Stimulated activated CD4-positive, alpha-beta T cell treated with anti-CD3 and anti-CD28 coated beads, TNF-alpha, amount 100 ng/mL, for 4 hours (primary cell): ENCODE data around the gene RFC2.

Experiments used
- DNase-seq, 3 experiments: peaks; one replicate each; pipeline ENCODE4 v3.0.0-alpha.2; 2020; ENCODE audit warnings: low read depth in 3 of 3

RFC2 gene

DNA sequence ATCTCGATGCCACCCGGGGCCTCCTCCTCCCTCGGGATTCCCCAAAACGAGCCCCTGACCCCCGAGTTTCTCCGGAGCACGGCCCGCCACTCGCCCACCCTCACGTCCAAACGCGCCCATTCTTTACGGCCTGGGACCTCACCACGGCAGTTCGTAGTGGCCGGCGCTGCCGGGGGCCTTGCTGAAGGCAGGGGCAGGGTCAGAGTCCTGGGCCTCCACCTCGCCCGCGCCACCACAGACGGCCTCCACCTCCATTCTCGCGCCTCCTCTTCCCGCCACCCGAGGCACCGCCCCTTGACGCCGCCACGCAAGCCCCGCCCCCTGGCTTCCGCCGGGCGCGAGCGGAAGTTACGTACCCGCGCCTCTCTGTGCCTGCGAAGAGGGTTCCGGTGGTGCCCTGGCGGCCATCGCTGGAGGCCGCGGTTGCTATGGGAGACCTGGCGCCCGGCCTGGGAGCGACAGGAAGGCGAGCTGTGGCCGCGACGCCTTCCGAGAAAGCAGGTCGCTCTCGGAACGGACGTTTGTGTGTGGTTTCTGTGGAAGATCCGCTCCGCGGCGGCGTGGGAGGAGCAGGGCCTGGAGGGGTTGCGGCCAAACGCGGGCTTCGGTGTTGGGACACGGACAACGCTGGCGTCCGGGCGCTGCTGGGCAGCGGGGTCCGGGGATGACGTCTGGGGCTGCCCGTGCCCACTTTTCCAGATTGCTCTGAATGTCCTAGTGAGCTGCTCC, at the start of gene RFC2:
Gene RFC2 (minus strand): TSS at position 271 of the 729 bp plus-strand sequence. CDS start 16 bp downstream, at position 255.
- peak; percentile 93 to 96 (median 94) for DNase-seq

DNA sequence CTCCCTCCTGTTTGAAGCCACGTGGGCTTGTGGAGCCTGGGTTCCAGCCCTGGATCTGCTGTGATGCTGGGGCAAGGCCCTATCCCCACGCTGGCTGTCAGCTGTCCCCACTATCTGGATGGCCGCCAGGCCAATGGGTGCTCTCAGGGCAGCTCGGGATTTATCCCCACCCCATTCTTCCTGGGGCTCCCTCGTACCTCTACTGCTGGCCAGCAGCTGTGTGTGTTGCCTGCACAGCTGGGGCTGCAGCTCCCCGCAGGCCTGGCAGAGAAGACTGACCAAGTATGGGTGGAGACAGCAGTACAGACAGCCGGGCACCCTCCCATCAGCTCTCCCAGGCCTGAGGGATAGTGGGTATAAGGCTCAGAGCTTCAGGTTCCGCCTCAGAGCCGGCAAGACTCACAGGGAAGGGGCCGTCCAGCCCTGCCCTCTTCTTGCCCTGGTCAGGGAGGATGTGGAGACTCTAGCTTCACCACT, 48.6 kb upstream of the RFC2 start:
- no peak for DNase-seq

DNA sequence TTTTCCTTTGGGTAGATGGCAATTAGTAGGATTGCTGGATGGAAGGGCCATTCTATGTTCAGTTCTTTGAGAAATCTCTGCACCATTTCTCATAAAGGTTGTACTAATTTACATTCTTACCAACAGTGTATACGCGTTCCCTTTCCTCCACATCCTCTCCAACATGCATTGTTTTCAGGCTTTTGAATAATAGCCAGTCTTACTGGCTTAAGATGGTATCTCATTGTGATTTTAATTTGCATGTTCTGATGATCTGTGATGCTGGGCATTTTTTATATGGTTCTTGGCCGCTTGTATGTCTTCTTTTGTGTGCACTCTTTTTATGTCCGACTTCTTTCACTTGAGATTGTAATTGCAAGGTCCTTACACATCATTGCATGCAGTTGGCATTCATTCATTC, 46.7 kb upstream of the RFC2 start:
- DNase-seq, result no peak

DNA sequence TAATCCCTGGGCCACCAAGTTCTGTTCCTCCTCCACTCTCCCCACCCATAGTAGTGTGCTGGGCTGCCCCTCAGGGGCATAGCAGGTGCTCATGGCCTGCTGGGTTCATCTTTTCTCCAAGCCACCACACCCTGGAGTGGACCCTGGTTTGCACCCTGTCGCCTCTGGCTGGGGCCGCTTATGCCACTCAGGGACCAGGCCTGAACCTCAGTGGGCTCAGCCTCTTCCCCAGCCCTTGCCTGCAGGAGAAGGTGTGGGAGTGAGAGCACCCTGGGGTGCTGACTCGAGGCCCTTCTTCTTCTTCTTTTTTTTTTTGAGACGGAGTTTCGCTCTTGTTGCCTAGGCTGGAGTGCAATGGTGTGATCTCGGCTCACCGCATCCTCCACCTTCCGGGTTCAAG, 45.2 kb upstream of the RFC2 start:
- DNase-seq, result no peak

DNA sequence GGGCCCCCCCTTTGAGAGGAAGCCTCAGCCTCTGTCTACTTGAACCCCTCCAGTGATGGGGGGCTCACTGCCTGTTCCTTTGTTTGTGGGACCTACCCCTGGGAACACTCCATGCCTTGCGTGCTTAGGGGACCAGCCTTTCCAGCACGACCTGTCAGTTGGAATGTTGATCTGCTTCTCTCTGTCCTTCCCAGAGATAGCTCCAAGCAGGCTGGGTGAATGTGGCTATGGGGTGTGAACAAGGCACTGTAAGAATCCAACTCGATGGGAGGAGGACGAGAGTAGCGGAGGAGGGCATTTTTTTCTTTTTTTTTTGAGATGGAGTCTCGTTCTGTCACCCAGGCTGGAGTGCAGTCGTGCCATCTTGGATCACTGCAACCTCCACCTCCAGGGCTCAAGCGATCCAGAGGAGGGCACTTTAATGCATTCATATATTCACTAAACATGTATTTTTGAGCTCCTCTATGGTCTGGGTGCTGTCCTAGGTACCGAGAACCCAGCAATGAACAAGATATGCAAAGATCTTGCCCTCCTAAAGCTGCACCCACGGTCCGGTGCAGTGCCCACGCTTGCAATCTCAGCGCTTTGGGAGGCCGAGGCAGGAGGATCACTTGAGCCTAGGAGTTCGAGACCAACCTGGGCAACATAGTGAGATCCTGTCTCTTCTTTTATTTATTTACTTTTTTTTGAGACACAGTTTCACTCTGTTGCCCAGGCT, 43.5 kb upstream of the RFC2 start:
- no peak for DNase-seq

DNA sequence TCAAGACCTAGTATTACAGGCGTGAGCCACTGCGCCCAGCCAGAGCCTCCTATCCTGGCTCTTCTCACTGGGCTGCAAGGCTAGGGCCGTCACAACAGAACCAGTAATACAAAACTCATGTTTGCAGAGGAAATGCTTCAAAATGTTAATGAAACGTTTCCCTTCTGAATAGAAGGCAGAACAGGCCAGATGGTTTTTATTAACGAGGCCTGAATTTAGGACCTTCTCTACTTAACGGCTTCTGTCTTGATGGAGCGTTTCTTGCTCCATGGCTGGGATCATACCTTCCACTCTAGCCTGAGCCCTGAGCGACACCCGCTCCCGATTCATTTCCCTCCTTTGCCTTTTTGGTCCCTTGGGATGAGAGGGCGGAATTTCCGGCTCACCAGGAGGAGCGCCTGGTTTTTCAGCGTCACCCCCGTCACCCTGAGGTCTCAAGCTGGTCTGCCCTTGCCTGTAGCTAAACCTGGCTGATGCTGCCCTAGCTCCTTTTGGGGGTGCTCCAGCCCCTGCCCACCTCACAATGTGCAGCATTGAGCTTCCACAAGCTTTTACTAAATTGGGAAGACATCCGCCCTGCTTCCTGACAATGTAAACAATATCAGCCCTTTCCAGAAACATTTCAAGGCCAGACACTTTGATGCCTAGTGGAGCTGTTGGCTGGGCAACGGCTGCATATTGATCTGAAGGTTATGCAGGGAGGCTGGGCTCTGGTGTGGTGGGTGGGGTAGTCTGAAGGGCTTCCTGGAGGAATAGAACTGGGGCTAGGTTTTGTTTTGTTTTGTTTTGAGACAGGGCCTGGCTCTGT, 40.2 kb upstream of the RFC2 start:
- no peak for DNase-seq

DNA sequence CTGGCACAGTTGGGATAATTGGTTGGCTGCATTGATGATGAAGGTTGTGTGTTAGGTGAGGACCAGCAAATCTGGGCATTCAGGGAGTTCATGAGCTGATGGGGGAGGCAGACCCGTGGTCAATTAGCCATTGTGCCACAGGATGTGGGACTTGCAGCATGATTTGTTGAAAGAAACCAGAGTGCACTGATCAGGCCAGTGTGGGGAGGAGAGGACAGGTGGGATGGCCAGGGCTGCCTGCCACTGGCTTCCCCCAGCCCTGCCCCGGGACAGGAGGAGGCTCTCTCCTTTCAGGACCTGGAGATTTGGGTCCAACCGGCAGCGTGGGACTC, 39.3 kb upstream of the RFC2 start:
- DNase-seq, result no peak

DNA sequence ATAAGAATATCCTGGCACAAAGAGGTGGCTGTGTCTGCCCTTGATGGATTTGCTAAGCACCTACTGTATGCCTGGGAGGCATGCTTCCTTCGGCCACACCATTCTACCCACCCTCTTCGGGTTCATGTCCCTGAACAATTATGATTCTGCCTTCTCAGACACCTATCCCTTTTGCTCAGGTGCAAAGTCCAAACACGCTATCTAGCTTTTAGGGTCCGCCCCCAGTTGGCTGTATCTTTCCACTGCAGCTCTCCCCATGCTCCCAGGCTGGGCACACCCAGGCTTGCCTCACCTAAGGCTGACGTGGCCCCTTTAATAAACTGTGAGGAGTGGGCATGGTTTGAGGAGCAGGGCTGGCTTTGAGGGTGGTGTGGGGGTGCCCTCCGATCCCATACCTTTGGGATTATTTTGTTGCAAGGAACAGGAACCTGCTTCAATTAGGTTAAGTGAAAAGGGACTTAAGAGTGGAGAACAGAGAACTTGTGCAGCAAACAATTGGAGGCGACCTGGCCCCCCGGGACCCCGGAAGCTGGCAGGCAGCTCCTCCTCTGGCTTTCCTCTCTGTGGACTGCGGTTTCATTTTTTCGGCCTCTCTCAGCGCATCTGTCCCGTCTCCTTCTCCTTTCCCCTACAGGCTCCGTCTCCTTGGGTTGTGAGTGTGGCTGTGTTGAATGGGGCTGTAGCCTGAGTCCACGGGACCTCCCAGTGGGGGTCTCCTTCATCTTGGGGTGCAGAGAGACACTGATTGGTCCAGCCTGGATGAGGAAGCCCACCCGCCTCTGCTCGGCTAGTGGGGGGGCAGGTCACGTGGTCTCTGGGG, 38.8 kb upstream of the RFC2 start:
- DNase-seq, result no peak

DNA sequence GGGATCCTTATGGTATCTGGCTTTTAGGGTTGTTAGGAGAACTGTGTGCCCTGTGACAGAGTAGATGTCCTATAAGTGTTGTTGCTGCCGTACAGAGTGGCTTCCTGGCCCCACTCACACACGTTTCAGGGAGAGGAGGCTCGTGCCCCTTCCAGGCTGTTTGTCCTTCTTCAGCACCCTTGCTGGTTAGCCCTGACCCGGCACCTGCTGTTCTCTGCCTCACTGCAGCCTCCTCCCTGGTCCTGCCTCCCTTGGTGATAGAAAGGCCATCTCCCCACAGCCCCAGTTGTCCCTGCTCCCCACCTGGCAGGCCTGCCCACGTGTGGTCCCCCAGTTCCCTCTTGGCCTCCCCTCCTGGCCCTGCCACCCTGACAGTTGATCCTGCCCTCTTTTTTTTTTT, 37.3 kb upstream of the RFC2 start:
- DNase-seq, result no peak

DNA sequence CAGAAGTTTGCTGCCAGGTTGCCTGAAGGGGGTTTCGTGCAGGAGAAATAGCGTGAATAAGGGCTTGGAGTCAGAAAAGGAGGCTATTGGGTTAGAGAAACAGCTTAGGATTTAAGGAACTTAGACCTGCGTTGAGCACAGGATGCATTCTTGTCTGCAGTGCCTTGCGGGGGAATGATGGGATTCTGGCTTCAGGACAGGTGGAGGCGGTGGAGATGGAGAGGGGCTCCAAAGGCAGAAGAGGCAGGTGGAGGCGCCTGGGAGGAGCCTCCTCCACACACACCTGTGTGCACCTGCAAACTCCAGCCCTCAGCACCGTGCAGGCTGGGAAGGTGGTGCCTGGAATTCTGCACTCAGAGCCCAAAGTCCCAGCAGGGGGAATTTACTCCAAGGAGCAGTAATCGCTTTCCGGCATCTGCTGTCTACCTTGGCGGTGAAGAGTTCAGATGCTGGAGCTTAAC, 36.8 kb upstream of the RFC2 start:
- no peak for DNase-seq

DNA sequence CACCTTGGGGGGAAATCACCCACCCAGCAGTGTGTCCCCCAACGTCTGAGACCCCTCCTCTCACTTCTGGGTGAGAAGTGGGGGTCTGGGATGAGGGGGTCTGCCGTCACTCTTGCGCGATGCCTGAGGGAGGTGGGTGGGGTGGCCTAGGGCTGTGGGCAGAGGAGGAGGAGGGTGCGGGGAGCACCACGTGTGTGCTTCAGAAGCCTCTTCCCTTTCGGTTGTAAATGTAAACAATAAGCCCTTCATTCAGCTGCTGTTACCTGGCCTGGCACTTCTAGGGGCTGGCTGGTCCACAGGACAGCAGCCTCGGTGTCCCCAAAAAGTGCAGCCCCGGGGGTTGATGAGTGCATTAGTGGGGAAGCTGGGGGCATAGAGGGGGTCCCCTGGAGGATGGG, 36.4 kb upstream of the RFC2 start:
- DNase-seq, result no peak

DNA sequence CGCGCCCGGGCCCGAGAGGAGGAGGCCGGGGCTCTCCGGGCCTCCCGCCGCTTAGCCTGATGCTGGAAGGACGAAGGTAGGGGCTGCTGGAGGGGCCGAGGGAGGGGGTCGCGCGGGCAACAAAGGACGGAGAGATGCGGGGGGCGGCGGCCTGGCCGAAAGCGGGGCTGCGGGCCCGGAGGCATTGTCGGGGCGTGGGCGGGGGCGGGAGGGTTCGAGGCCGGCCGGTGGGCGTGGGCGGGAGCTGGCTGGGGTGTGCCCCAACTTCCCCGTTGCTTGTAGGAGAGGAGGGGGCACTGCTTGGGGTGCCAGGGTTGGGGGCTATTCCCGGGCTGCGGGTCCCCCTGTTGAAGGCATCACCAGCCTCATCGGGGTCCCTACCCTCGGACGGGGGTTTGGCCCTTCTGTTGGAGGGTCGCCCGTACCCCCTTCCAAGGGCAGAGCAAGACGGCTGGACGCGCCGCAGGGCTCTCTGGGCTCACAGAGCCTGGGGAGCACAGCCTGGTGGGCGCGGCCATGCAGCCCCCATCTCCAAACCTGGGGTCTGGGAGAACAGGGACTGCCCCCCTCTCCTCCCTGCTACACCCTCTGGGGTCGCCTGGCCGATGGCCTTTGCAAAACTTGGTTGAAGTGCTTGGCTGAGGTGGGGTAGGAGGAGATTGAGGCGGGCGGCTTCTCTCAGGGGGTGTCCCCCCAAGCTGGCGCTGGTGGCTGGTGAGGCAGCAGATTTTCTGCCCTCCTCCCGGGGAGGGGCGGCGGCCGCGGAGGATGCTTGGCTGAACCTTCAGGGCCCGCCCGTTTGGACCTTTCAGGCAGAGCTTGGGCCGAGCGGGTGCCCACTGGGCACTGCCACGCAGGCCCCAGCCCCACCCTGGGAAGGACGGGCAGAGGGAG, 35.7 kb upstream of the RFC2 start:
- no peak for DNase-seq

DNA sequence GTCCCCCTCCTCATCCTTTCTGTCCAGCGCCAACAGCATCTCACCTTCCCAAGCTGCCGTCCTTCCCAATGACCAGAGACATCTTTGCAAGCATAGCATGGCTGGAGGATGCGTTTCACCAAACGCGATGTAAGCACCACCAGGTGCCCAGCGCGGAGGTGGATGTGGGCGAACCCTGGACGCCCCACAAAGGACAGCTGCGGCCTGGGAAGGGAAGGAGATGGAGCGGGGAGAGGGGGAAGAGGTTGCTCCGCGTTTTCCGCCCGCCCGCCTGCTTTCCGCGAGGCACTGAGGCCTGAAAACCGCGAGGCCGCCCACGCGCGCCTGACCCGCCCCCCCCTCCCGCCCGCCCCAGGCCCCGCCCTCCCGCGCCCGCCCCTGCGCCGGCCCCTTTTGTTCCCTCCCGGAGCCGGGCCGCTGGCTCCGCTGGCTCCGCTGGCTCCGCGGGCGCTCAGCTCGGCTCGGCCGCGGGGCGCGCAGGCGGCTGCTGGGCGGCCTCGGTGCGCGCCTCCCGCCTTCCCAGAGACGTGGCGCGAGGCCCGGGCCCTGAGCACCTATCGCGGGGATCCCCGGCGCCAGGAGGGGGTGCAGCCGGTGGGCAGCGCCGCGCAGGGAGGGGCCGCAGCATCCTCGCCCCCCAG, 34.9 kb upstream of the RFC2 start, which contains the start of gene CLIP2:
Gene CLIP2 (plus strand): TSS at position 390 of the 641 bp plus-strand sequence. CDS start 28,140 bp downstream, outside the sequence.
- DNase-seq, result peak; percentile 54 to 71 (median 60)

DNA sequence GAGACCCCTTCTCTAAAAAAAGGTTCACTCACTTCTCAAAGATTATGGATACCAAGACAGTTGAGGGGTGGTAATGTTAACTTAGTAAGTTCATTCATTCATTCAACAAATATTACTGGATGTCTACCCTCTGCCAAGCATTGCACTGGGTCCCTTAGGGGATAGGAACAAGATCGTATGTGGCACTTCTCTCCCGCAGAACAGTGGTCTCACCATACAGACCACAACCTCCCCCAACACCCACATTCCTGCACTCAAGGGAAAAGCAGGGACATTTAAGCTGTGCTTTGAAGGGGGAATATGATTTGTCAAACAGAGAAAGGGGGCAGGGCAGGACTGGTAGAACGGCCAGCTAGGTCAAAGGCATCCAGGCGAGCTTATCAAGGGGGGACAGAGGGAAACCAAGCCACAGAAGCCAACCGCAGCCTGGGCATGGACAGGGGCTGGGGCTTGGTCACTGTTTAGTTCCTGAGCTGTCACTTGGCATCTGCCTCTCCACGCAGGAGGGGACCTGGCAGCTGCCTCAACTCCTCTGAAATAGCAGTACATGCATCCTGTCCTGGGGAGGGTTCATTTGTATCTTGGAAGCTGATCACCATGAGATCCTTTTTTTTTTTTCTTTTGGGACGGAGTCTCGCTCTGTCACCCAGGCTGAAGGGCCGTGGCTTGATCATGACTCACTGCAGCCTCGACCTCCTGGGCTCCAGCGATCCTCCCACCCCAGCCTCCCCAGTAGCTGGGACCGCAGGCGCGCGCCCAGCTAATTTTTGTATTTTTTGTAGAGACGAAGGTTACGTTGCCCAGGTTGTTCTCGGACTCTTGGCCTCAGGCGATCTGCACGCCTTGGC, 34.1 kb upstream of the RFC2 start:
- no peak for DNase-seq

DNA sequence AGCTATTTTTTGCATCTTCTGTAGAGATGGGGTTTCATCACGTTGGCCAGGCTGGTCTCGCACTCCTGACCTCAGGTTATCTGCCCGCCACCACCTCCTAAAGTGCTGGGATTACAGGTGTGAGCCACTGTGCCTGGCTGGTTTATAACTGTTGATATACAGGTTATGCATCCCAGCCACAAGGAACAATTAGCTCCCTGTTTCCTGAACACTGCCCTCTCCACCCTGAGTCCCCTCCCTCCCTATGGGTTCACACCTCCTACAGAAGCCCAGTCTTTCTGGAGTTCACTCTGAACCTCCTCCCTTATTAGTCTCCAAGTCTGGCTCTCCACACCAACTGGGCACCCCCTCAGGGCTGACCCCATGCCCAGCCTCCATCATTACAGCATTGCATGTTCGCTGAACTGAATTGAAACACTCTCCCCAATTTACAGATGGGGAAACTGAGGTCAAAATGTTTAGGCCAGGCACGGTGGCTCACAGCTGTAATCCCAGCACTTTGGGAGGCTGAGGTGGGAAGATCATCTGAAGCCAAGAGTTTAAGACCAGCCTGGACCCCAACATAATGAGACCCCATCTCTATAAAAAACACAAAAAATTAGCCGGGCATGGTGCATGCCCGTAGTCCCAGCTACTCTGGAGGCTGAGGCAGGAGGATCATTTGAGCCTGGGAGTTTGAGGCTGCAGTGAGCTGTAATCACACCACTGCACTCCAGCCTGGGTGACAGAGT, 33.3 kb upstream of the RFC2 start:
- DNase-seq, result no peak

DNA sequence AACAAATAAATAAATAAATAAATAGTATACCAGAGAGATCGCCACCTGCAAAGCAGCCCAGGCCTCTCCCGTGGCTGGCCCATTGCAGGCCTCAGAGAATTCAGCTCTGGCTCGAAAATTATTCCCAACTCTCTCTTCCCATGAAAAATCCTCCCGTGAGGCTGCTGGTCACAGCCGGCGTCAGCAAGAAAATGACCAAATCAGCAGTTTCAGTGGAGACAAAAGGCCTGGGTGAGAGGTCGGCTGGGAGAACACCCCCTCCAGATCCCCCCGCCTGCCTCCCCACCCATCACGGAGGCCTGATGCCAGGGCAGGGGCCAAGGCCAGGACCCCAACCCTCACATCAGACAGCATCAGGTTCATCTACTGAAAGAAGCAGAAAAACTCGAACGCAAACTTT, 31.9 kb upstream of the RFC2 start:
- no peak for DNase-seq

DNA sequence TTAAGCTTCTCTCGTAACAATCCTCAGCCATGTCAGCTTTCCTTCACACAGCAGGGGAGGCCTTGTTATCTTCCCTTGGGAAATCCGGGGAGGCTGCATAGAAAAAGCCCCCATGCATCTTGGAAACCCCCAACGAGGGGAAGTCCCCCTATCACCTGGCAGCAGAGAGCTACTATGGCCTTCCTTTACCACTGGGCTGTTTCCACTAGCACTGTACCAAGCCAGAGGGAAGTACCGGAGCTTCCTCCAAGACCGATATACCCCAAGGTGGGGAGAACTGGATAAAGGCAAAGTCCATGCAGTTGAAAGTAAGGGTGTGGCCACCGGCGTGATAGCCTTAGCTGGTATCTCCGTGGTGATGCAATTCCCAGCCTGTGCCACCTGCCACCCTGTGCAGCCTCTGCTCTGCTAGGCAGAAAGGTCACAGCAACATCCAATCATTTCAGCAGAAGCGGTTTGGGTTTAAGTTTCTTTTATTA, 30.6 kb upstream of the RFC2 start:
- DNase-seq, result no peak

DNA sequence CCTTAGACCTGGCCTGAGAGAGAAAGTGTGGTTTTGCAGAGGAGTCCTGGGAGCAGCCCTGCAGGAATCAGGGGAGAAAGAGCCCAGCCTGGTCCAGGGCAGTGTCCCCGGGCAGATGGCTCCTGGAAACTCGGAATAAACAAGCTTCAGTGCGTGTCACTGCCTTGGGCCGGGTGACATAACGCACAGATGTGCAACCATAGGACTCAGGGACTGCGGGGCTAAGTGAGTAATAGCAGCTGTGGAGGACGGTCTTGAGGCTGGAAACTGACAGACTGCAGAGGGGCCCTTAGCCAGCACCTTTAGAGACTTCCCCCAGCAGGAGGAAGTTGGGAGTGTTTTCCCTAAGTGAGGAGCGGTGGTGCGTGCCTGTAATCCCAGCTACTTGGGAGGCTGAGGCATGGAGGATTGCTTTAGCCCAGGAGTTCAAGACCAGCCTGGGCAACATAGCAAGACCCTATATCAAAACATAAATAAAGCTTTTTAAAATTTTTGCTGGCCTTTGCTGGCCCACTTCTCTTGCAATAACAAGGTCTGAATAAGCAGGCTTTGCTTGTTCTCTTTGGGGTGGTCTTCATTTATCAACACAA, 29.8 kb upstream of the RFC2 start:
- no peak for DNase-seq
